K562 (cell line): ENCODE results near the gene ZBTB22. TPM values are rescaled to one million over a fixed set of nuclear protein-coding genes. Genes with fewer than 3 reads are reported as not detected.

Experiments used
- ARID3B ChIP-seq: fragments of 250-450 bp; sonication (Bioruptor Pico); IDR thresholded peaks from 2 replicates; pipeline ENCODE4 v1.4.0; 2020; ENCODE audit warnings: borderline replicate concordance
- C11orf30 ChIP-seq: fragments of 450-650 bp; IDR thresholded peaks from 2 replicates; pipeline ENCODE4 v1.6.1; 2016; ENCODE audit warnings: low read depth, mild to moderate bottlenecking
- CBX2 ChIP-seq: fragments of 200-600 bp; sonication (generic); IDR thresholded peaks from one replicate; pipeline ENCODE4 v1.6.1; 2012; ENCODE audit warnings: mild to moderate bottlenecking, low read length, inconsistent platforms; ENCODE audit not compliant: insufficient read depth, poor library complexity, severe bottlenecking
- DEAF1 ChIP-seq: fragments of 450-650 bp; formaldehyde crosslinking; IDR thresholded peaks from 2 replicates; pipeline ENCODE4 v1.4.0; 2020; ENCODE audit warnings: mild to moderate bottlenecking, moderate library complexity
- ELF2 ChIP-seq: fragments of 250-450 bp; sonication (Bioruptor Pico); IDR thresholded peaks from 2 replicates; pipeline ENCODE4 v1.5.0; 2021; ENCODE audit warnings: mild to moderate bottlenecking
- FOXA1 ChIP-seq: fragments of 450-650 bp; IDR thresholded peaks from 2 replicates; pipeline ENCODE4 v1.6.1; 2016; ENCODE audit warnings: mild to moderate bottlenecking, borderline replicate concordance
- HEY1 ChIP-seq: fragments of 250-450 bp; sonication (Bioruptor Pico); IDR thresholded peaks from 2 replicates; pipeline ENCODE4 v1.5.0; 2020; ENCODE audit warnings: mild to moderate bottlenecking, moderate library complexity, borderline replicate concordance
- IRF2 ChIP-seq: sonication (generic); formaldehyde crosslinking; IDR thresholded peaks from 2 replicates; pipeline ENCODE4 v1.8.1; 2022; ENCODE audit warnings: mild to moderate bottlenecking, missing genetic modification reagents
- KHSRP ChIP-seq: fragments of 450-650 bp; IDR thresholded peaks from 2 replicates; pipeline ENCODE4 v1.6.1; 2017
- MAFG ChIP-seq: fragments of 450-650 bp; conservative IDR thresholded peaks from 2 replicates; pipeline ENCODE4 v1.6.1; 2016; ENCODE audit warnings: missing genetic modification characterization, missing compliant biosample characterization
- MEIS2 ChIP-seq: fragments of 450-650 bp; IDR thresholded peaks from 2 replicates; pipeline ENCODE4 v1.6.1; 2014; ENCODE audit warnings: mild to moderate bottlenecking; ENCODE audit not compliant: partially characterized antibody
- NR1H2 ChIP-seq: sonication (generic); formaldehyde crosslinking; IDR thresholded peaks from 2 replicates; pipeline ENCODE4 v1.4.0; 2020; ENCODE audit warnings: mild to moderate bottlenecking, missing genetic modification reagents
- SFPQ ChIP-seq: fragments of 200-400 bp; formaldehyde crosslinking; IDR thresholded peaks from 2 replicates; pipeline ENCODE4 v1.6.1; 2017; ENCODE audit warnings: mild to moderate bottlenecking, low read depth, low read length, moderate library complexity
- SIN3B ChIP-seq: fragments of 450-650 bp; IDR thresholded peaks from 2 replicates; pipeline ENCODE4 v1.6.1; 2017; ENCODE audit warnings: low read depth, mild to moderate bottlenecking, moderate library complexity
- U2AF2 ChIP-seq: fragments of 200-400 bp; formaldehyde crosslinking; optimal IDR thresholded peaks from 2 replicates; pipeline ENCODE3; 2017; ENCODE audit warnings: low read depth, mild to moderate bottlenecking, low read length
- ZBTB34 ChIP-seq: fragments of 250-450 bp; sonication (Bioruptor Pico); IDR thresholded peaks from 2 replicates; pipeline ENCODE4 v1.8.0; 2021; ENCODE audit warnings: mild to moderate bottlenecking, moderate library complexity
- ZNF121 ChIP-seq: sonication (generic); formaldehyde crosslinking; conservative IDR thresholded peaks from 2 replicates; pipeline ENCODE4 v1.8.0; 2022; ENCODE audit warnings: missing genetic modification reagents
- ZNF253 ChIP-seq: fragments of 250-450 bp; sonication (Bioruptor Pico); conservative IDR thresholded peaks from 2 replicates; pipeline ENCODE4 v1.6.1; 2021; ENCODE audit warnings: mild to moderate bottlenecking
- ZNF445 ChIP-seq: fragments of 250-450 bp; sonication (Bioruptor Pico); IDR thresholded peaks from 2 replicates; pipeline ENCODE4 v1.4.0; 2020; ENCODE audit warnings: low read depth, mild to moderate bottlenecking, moderate library complexity
- ZNF511 ChIP-seq: sonication (generic); formaldehyde crosslinking; IDR thresholded peaks from 2 replicates; pipeline ENCODE4 v1.8.0; 2022; ENCODE audit warnings: mild to moderate bottlenecking, missing genetic modification reagents
- ZNF76 ChIP-seq: fragments of 250-450 bp; sonication (Bioruptor Pico); IDR thresholded peaks from 2 replicates; pipeline ENCODE4 v1.4.0; 2020; ENCODE audit warnings: mild to moderate bottlenecking, moderate library complexity, borderline replicate concordance
- polyA plus RNA-seq, 8 experiments: library from polyadenylated mRNA; depleted of rRNA in 4 of 8; stranded (reverse) in 5 of 8; unstranded in 3 of 8; fragments of >200 nt; fragmentation: Nextera tagmentation in 2 of 8; fragmentation: Illumina TruSeq in 1 of 8; extraction: Ambion mirVana in 2 of 8; extraction: Trizol in 1 of 8; gene quantifications; 2 replicates each; pipeline versions ENCODE4 v1.2.1 to v1.2.3, GENCODE V29; 2011 to 2014; ENCODE audit warnings: inconsistent platforms in 1 of 8, missing spikeins in 1 of 8
- total RNA-seq, 7 experiments: library from RNA; depleted of rRNA in 6 of 7; stranded (reverse); fragments of >200 nt in 6 of 7; fragmentation: Illumina TruSeq in 2 of 7; extraction: Trizol in 2 of 7; gene quantifications; 2 replicates each; pipeline versions ENCODE4 v1.2.1 to v1.2.3, GENCODE V29; 2011 to 2021; ENCODE audit warnings: low replicate concordance in 1 of 7

ZBTB22 gene
- total and polyA plus RNA-seq, 9 of the 15 experiments (the other 6 are each of a cell fraction or from before 2014, with no cell fraction given) = 0.21 to 11.9 (median 7.1) TPM

- no peak for TF ChIP-seq ZBTB34 (CRISPR knock-in tag)
- TF ChIP-seq ZNF76 (CRISPR knock-in tag) = peak; percentile 87; the same call in 1 of the 2 replicates
- no peak for TF ChIP-seq ARID3B (CRISPR knock-in tag)
- TF ChIP-seq FOXA1 = no peak
- TF ChIP-seq NR1H2 (CRISPR knock-in tag) = no peak
- peak; percentile 94 for TF ChIP-seq ELF2 (CRISPR knock-in tag)
- TF ChIP-seq U2AF2 = no peak
- no peak for TF ChIP-seq MEIS2
- TF ChIP-seq CBX2 = no peak
- TF ChIP-seq MAFG (tag) = no peak
- TF ChIP-seq ZNF121 (CRISPR knock-in tag) = no peak
- no peak for TF ChIP-seq SFPQ
- peak; percentile 94 for TF ChIP-seq C11orf30
- no peak for TF ChIP-seq ZNF511 (CRISPR knock-in tag)
- no peak for TF ChIP-seq KHSRP
- TF ChIP-seq ZNF253 (CRISPR knock-in tag) = no peak
- peak; percentile 53; the same call in 1 of the 2 replicates for TF ChIP-seq HEY1 (CRISPR knock-in tag)
- no peak for TF ChIP-seq DEAF1
- TF ChIP-seq IRF2 (CRISPR knock-in tag) = no peak
- TF ChIP-seq ZNF445 = 0 out of 2 replicates have a peak, but pooled peaks have one; percentile 25
- peak; percentile 83 for TF ChIP-seq SIN3B
Observed at GRCh38 chr6:33288921-33289783, 28.4 kb downstream of the ZBTB22 start, which contains the start of the genes PFDN6 and WDR46 (continued).
